Liver (tissue), 9 donors: ENCODE results near the gene C1QTNF1. TPM values are rescaled to one million over a fixed set of nuclear protein-coding genes. Genes with fewer than 3 reads are reported as not detected.

Experiments
- DNase-seq: peaks from one replicate; pipeline ENCODE4 v3.0.0-alpha.2; 2017; ENCODE audit warnings: low spot score
- H3K27ac ChIP-seq, 2 donors: one replicate each; pipeline ENCODE4 v1.7.0; 2013; ENCODE audit warnings: inconsistent platforms in 2 of 2, low read length in 2 of 2, control low read depth in 1 of 2, low read depth in 1 of 2, mild to moderate bottlenecking in 1 of 2
- H3K27me3 ChIP-seq, 4 donors: one replicate each; pipeline versions ENCODE4 v1.6.1 to v1.7.0; 2013; ENCODE audit warnings: low read length in 3 of 4, inconsistent platforms in 1 of 4, mild to moderate bottlenecking in 1 of 4, moderate library complexity in 1 of 4; ENCODE audit not compliant: control insufficient read depth in 4 of 4, insufficient read depth in 4 of 4
- H3K36me3 ChIP-seq, 4 donors: one replicate each; pipeline versions ENCODE4 v1.6.1 to v1.7.0; 2013; ENCODE audit warnings: low read length in 3 of 4, mild to moderate bottlenecking in 3 of 4, low read depth in 1 of 4, moderate library complexity in 1 of 4; ENCODE audit not compliant: control insufficient read depth in 4 of 4, insufficient read depth in 3 of 4
- H3K4me1 ChIP-seq, 4 donors: one replicate each; pipeline versions ENCODE4 v1.6.1 to v1.7.0; 2013; ENCODE audit warnings: low read length in 3 of 4, mild to moderate bottlenecking in 3 of 4, moderate library complexity in 1 of 4; ENCODE audit not compliant: control insufficient read depth in 4 of 4, insufficient read depth in 4 of 4
- H3K4me3 ChIP-seq, 3 donors: one replicate each; pipeline versions ENCODE4 v1.6.1 to v1.7.0; 2013; ENCODE audit warnings: low read length in 3 of 3, control low read depth in 1 of 3, low read depth in 1 of 3, mild to moderate bottlenecking in 1 of 3
- H3K9ac ChIP-seq, 2 donors: one replicate each; pipeline ENCODE4 v1.7.0; 2013; ENCODE audit warnings: low read length in 2 of 2, mild to moderate bottlenecking in 2 of 2, moderate library complexity in 2 of 2, control low read depth in 1 of 2, low read depth in 1 of 2
- H3K9me3 ChIP-seq, 4 donors: one replicate each; pipeline versions ENCODE4 v1.6.1 to v1.7.0; 2013; ENCODE audit warnings: low read length in 3 of 4; ENCODE audit not compliant: control insufficient read depth in 4 of 4
- ATF3 ChIP-seq: IDR thresholded peaks from 2 replicates; pipeline ENCODE4 v1.6.1; 2016; ENCODE audit warnings: antibody characterized with exemption
- CTCF ChIP-seq: fragments of 150-350 bp; IDR thresholded peaks from 2 replicates; pipeline ENCODE4 v1.5.1; 2017; ENCODE audit warnings: improper control_type of control experiment, low read depth, low read length; ENCODE audit not compliant: missing input control
- EGR1 ChIP-seq, 2 donors: IDR thresholded peaks; 2 replicates each; pipeline ENCODE4 v1.6.1; 2016 to 2018; ENCODE audit warnings: antibody characterized with exemption in 2 of 2, low read depth in 2 of 2
- FOXA1 ChIP-seq: IDR thresholded peaks from 2 replicates; pipeline ENCODE4 v1.6.1; 2016; ENCODE audit warnings: antibody characterized with exemption
- FOXA2 ChIP-seq: IDR thresholded peaks from 2 replicates; pipeline ENCODE4 v1.6.1; 2016; ENCODE audit warnings: antibody characterized with exemption
- GABPA ChIP-seq, 2 donors: IDR thresholded peaks in 1 of 2; conservative IDR thresholded peaks in 1 of 2; 2 replicates each; pipeline ENCODE4 v1.6.1; 2016; ENCODE audit warnings: antibody characterized with exemption in 2 of 2, mild to moderate bottlenecking in 1 of 2, moderate library complexity in 1 of 2
- HNF4A ChIP-seq, 2 donors: conservative IDR thresholded peaks; 2 replicates each; pipeline ENCODE4 v1.6.1; 2016; ENCODE audit warnings: antibody characterized with exemption in 2 of 2, mild to moderate bottlenecking in 2 of 2
- HNF4G ChIP-seq: IDR thresholded peaks from 2 replicates; pipeline ENCODE4 v1.6.1; 2016; ENCODE audit warnings: antibody characterized with exemption
- JUND ChIP-seq, 2 donors: IDR thresholded peaks; 2 replicates each; pipeline ENCODE4 v1.6.1; 2016; ENCODE audit warnings: antibody characterized with exemption in 2 of 2
- MAX ChIP-seq: IDR thresholded peaks from 2 replicates; pipeline ENCODE4 v1.6.1; 2016; ENCODE audit warnings: antibody characterized with exemption
- NR2F2 ChIP-seq: IDR thresholded peaks from 2 replicates; pipeline ENCODE4 v1.6.1; 2016; ENCODE audit warnings: antibody characterized with exemption
- RAD21 ChIP-seq, 2 donors: IDR thresholded peaks; 2 replicates each; pipeline ENCODE4 v1.6.1; 2016; ENCODE audit warnings: antibody characterized with exemption in 2 of 2, mild to moderate bottlenecking in 2 of 2
- REST ChIP-seq: IDR thresholded peaks from 2 replicates; pipeline ENCODE4 v1.6.1; 2016; ENCODE audit warnings: antibody characterized with exemption, mild to moderate bottlenecking
- RXRA ChIP-seq, 2 donors: IDR thresholded peaks; 2 replicates each; pipeline ENCODE4 v1.6.1; 2017 to 2018; ENCODE audit warnings: antibody characterized with exemption in 2 of 2, mild to moderate bottlenecking in 1 of 2
- SP1 ChIP-seq: IDR thresholded peaks from 2 replicates; pipeline ENCODE4 v1.6.1; 2018; ENCODE audit warnings: antibody characterized with exemption, mild to moderate bottlenecking
- TAF1 ChIP-seq: conservative IDR thresholded peaks from 2 replicates; pipeline ENCODE4 v1.6.1; 2016; ENCODE audit warnings: antibody characterized with exemption, mild to moderate bottlenecking
- YY1 ChIP-seq: IDR thresholded peaks from 2 replicates; pipeline ENCODE4 v1.6.1; 2016; ENCODE audit warnings: antibody characterized with exemption, mild to moderate bottlenecking
- ZBTB33 ChIP-seq: IDR thresholded peaks from 2 replicates; pipeline ENCODE4 v1.6.1; 2016; ENCODE audit warnings: antibody characterized with exemption
- WGBS: extraction: QIAGEN DNeasy Blood & Tissue Kit; methylation state at CpG from one replicate; pipeline ENCODE4 v1.1.7; 2013; 5-methylcytosine and 5-hydroxymethylcytosine counted together
- polyA plus RNA-seq, 2 donors: library from polyadenylated mRNA; stranded (reverse) in 1 of 2; unstranded in 1 of 2; fragments of 200-250 nt in 1 of 2; fragments of >200 nt in 1 of 2; fragmentation: Nextera tagmentation in 1 of 2; extraction: Ambion mirVana in 1 of 2; gene quantifications; one replicate each; pipeline versions ENCODE4 v1.2.1 to v1.2.3, GENCODE V29; 2013 to 2015
- total RNA-seq, 2 donors: library from RNA; depleted of rRNA; stranded (reverse); fragments of >200 nt; gene quantifications; one replicate each; pipeline ENCODE4 v1.2.3, GENCODE V29; 2014
- donor health status: healthy.
- donor health status: healthy.
- donor health status: healthy.
- donor health status: healthy.
- donor health status: healthy.

C1QTNF1 gene
- total and polyA plus RNA-seq, 4 donors = 0.56 to 54.6 (median 16.1) TPM

GRCh38 chr17:78997231-78997741 is 26.7 kb upstream of the C1QTNF1 start:
- WGBS = 90% methylated on average over 27 of the region's 27 CpGs
- Histone ChIP-seq H3K27me3 (no peaks in the 10 kb centered on the region), H3K9ac (no peak overlapping the region), H3K4me3 (no peak overlapping the region), H3K27ac (no peak overlapping the region), H3K4me1 (no peaks in the 10 kb centered on the region), H3K36me3 (peaks cover 8 to 33% (median 9%) of the 10 kb centered on the region in 4 donors), H3K9me3 (no peaks in the 10 kb centered on the region)
- no peak for DNase-seq
- TF ChIP-seq JUND (IDR thresholded peaks at IDR 0.05) (no peak), FOXA2 (no peak), RXRA (IDR thresholded peaks at IDR 0.05) (no peak), GABPA (IDR thresholded peaks at IDR 0.05 in 1 of 2, conservative IDR thresholded peaks at IDR 0.05 in 1 of 2) (no peak), HNF4G (no peak), ATF3 (no peak), REST (no peak), TAF1 (no peak), NR2F2 (no peak), SP1 (no peak), HNF4A (conservative IDR thresholded peaks at IDR 0.05) (no peak), EGR1 (IDR thresholded peaks at IDR 0.05; ENCODE audit: low read depth in 2 of 2) (no peak), ZBTB33 (no peak), CTCF (no peak), RAD21 (IDR thresholded peaks at IDR 0.05) (no peak), YY1 (no peak), FOXA1 (no peak), MAX (no peak)
